Measurements from ENCODE around the gene TOM1L2.

DNA sequence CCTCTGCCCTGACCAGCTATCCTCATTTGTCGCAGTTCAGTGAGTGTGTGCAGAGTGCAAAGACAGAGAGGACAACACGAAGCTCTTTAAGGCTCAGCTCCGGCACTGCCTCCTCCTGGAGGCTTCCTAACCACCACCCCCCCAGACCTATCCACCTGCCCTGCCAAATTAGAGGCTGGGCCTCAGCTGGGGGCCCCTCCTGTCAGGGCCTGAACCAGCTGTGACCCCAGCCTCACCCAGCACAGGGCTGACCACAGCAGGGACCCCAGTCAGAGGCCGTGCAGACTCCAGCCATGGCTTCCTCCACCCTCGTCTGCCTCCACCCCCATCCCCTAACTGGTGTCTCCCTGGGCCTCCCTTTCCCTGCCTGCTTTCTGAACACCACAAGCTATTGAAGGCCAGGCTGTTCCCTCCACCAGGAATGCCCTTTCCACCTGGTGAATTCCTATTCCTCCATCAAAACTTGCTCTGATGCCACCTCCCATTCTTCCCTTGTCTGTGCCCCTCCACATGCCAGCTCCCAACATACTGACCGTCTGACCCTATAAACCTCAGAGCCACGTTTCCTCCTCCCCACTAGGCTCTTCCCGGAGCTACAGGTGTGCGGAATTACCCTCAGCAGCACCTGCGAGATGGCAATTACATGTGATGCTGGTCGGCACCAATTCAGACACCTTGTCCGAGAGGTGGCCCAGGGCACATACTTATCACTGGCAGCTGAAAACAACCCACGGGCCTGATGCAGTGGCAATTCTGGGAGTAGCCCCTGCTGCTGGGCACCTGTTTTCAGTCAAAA is 144.2 kb downstream of the TOM1L2 start:
- TF ChIP-seq CTCF (IDR thresholded peaks at IDR 0.05), result no peak
- no peak for TF ChIP-seq POLR2AphosphoS5 (IDR thresholded peaks at IDR 0.05; ENCODE audit: low read depth, low read length)

All from Panc1 (cell line).